KOPT-K1 (cell line): ENCODE results near the gene RCHY1.
"Not testable (repeated sequence)": the region's sequence is repeated elsewhere in the genome, so short reads cannot be mapped to it uniquely, and the experiment has no call there.

Experiments
- H3K27ac ChIP-seq: fragments of 200-600 bp; sonication (generic); 2 replicates; pipeline ENCODE4 v1.5.1; 2016; ENCODE audit warnings: antibody characterized with exemption, mild to moderate bottlenecking, low read depth, low read length; ENCODE audit not compliant: poor library complexity, severe bottlenecking
- H3K36me3 ChIP-seq: fragments of 200-600 bp; sonication (generic); 2 replicates; pipeline ENCODE4 v1.5.1; 2017; ENCODE audit warnings: antibody characterized with exemption, mild to moderate bottlenecking, low read length, moderate library complexity; ENCODE audit not compliant: insufficient read depth
- H3K9me3 ChIP-seq: fragments of 200-600 bp; sonication (generic); 2 replicates; pipeline ENCODE4 v1.5.1; 2017; ENCODE audit warnings: antibody characterized with exemption, low read length, mild to moderate bottlenecking; ENCODE audit not compliant: insufficient read depth, poor library complexity, severe bottlenecking

Gene RCHY1

GRCh38 chr4:75514131-75514948, at the start of gene RCHY1, which contains the start of gene THAP6:
TSS of gene RCHY1 (minus strand) at chr4:75514403. CDS start at chr4:75514286, 117 bp downstream.
TSS of gene THAP6 (plus strand) at chr4:75514473. CDS start at chr4:75515453, 980 bp downstream.
- no peaks in the 10 kb centered on the region for H3K9me3 ChIP-seq
- peaks cover 23% of the 10 kb centered on the region for H3K36me3 ChIP-seq
- H3K27ac ChIP-seq = peak within 1 kb of the TSS; percentile 89

- H3K9me3 ChIP-seq = no peaks in the 10 kb centered on the region
- no peak overlapping the region for H3K27ac ChIP-seq
- H3K36me3 ChIP-seq = no peaks in the 10 kb centered on the region
Measured at GRCh38 chr4:75561789-75562188, 47.6 kb upstream of the RCHY1 start.

GRCh38 chr4:75557696-75558095, 43.5 kb upstream of the RCHY1 start:
- H3K36me3 ChIP-seq = no peaks in the 10 kb centered on the region
- no peak overlapping the region for H3K27ac ChIP-seq
- no peaks in the 10 kb centered on the region for H3K9me3 ChIP-seq

- H3K36me3 ChIP-seq = no peaks in the 10 kb centered on the region
- H3K9me3 ChIP-seq = no peaks in the 10 kb centered on the region
- H3K27ac ChIP-seq = no peak within 1 kb of the TSS
Measured at GRCh38 chr4:75555294-75556164, 41.3 kb upstream of the RCHY1 start, which contains the start of gene ODAPH. TSS of gene ODAPH (plus strand) at chr4:75556066. CDS start at chr4:75556083, 17 bp downstream.

GRCh38 chr4:75552452-75552851, 38.2 kb upstream of the RCHY1 start:
- H3K9me3 ChIP-seq = no peaks in the 10 kb centered on the region
- H3K36me3 ChIP-seq = no peaks in the 10 kb centered on the region
- H3K27ac ChIP-seq = no peak overlapping the region

- no peaks in the 10 kb centered on the region for H3K36me3 ChIP-seq
- no peak overlapping the region for H3K27ac ChIP-seq
- no peaks in the 10 kb centered on the region for H3K9me3 ChIP-seq
Measured at GRCh38 chr4:75549019-75549418, 34.8 kb upstream of the RCHY1 start.

GRCh38 chr4:75547647-75548387, 33.6 kb upstream of the RCHY1 start:
- Histone ChIP-seq H3K9me3 (no peaks in the 10 kb centered on the region), H3K36me3 (peaks cover 7% of the 10 kb centered on the region), H3K27ac (no peak overlapping the region)

GRCh38 chr4:75545526-75545925, 31.3 kb upstream of the RCHY1 start:
- Histone ChIP-seq H3K9me3 (no peaks in the 10 kb centered on the region), H3K36me3 (peaks cover 9% of the 10 kb centered on the region), H3K27ac (no peak overlapping the region)

- no peaks in the 10 kb centered on the region for H3K9me3 ChIP-seq
- no peak overlapping the region for H3K27ac ChIP-seq
- H3K36me3 ChIP-seq = peaks cover 9% of the 10 kb centered on the region
Measured at GRCh38 chr4:75544870-75545269, 30.7 kb upstream of the RCHY1 start.

GRCh38 chr4:75544220-75544619, 30.0 kb upstream of the RCHY1 start:
- H3K27ac ChIP-seq, H3K9me3 ChIP-seq, H3K36me3 ChIP-seq: not testable (repeated sequence)

- no peaks in the 10 kb centered on the region for H3K9me3 ChIP-seq
- no peak overlapping the region for H3K27ac ChIP-seq
- H3K36me3 ChIP-seq = peaks cover 9% of the 10 kb centered on the region
Measured at GRCh38 chr4:75542824-75543223, 28.6 kb upstream of the RCHY1 start.

- H3K9me3 ChIP-seq = peaks cover 16% of the 10 kb centered on the region
- H3K36me3 ChIP-seq = peaks cover 12% of the 10 kb centered on the region
- not testable (repeated sequence) for H3K27ac ChIP-seq
Measured at GRCh38 chr4:75537308-75537707, 23.1 kb upstream of the RCHY1 start.

- H3K27ac ChIP-seq = not testable (repeated sequence)
- Histone ChIP-seq H3K36me3 (peaks cover 45% of the 10 kb centered on the region), H3K9me3 (peaks cover 37% of the 10 kb centered on the region)
Measured at GRCh38 chr4:75533926-75534325, 19.7 kb upstream of the RCHY1 start.

- H3K36me3 ChIP-seq = peaks cover 50% of the 10 kb centered on the region
- not testable (repeated sequence) for H3K27ac ChIP-seq
- peaks cover 37% of the 10 kb centered on the region for H3K9me3 ChIP-seq
Measured at GRCh38 chr4:75533339-75533887, 19.2 kb upstream of the RCHY1 start.
